Naive thymus-derived CD4-positive, alpha-beta T cell (primary cell): ENCODE data around the gene ERBB3. TPM values are rescaled to one million over a fixed set of nuclear protein-coding genes. Genes with fewer than 3 reads are reported as not detected.
"Not testable (repeated sequence)": the region's sequence is repeated elsewhere in the genome, so short reads cannot be mapped to it uniquely, and the experiment has no call there.

ENCODE experiments used
- ATAC-seq: fragments of 150-1000 bp; cut with Tn5 transposase; 2 replicates; pipeline ENCODE4 v1.10.0; 2021; ENCODE audit warnings: mild to moderate bottlenecking, moderate library complexity
- CTCF ChIA-PET: fragments of 350-600 bp; sonication (Branson Sonifier 250); formaldehyde crosslinking; loops from one replicate; lab custom pipeline; 2021; ENCODE audit warnings: antibody characterized with exemption; lab: Charles Lee
- POLR2A ChIA-PET: fragments of 350-600 bp; sonication (Branson Sonifier 250); formaldehyde crosslinking; loops from one replicate; lab custom pipeline; 2021; ENCODE audit warnings: antibody characterized with exemption, inconsistent platforms; lab: Charles Lee
- DNase-seq, 9 donors: peaks; one replicate each; pipeline versions ENCODE4 v3.0.0 to v3.0.0-alpha.2; 2020 to 2022; ENCODE audit warnings: mixed read lengths in 1 of 9
- H3K27ac ChIP-seq: one replicate; pipeline ENCODE4 v1.7.0; 2013; ENCODE audit warnings: mild to moderate bottlenecking, low read depth, low read length, moderate library complexity
- H3K27me3 ChIP-seq, 2 donors: one replicate each; pipeline ENCODE4 v1.7.0; 2013; ENCODE audit warnings: low read length in 2 of 2, mild to moderate bottlenecking in 2 of 2, moderate library complexity in 2 of 2; ENCODE audit not compliant: control insufficient read depth in 2 of 2, insufficient read depth in 2 of 2
- H3K36me3 ChIP-seq, 3 experiments: 1 replicate in 2 of 3; 2 replicates in 1 of 3; pipeline ENCODE4 v1.7.0; 2013; ENCODE audit warnings: low read length in 3 of 3, mild to moderate bottlenecking in 3 of 3, moderate library complexity in 1 of 3; ENCODE audit not compliant: insufficient read depth in 3 of 3, control insufficient read depth in 2 of 3
- H3K4me1 ChIP-seq, 2 donors: one replicate each; pipeline ENCODE4 v1.7.0; 2013; ENCODE audit warnings: low read length in 2 of 2, mild to moderate bottlenecking in 2 of 2, moderate library complexity in 1 of 2; ENCODE audit not compliant: control insufficient read depth in 2 of 2, insufficient read depth in 2 of 2
- H3K4me3 ChIP-seq: 2 replicates; pipeline ENCODE4 v1.7.0; 2013; ENCODE audit warnings: mild to moderate bottlenecking, low read length
- H3K9me3 ChIP-seq, 3 experiments: 1 replicate in 2 of 3; 2 replicates in 1 of 3; pipeline ENCODE4 v1.7.0; 2013; ENCODE audit warnings: low read length in 3 of 3; ENCODE audit not compliant: control insufficient read depth in 2 of 3
- H3K27ac Mint-ChIP-seq, 9 donors: one replicate each; pipeline ENCODE4 v1.8.0; 2020 to 2022; ENCODE audit warnings: mixed read lengths in 9 of 9, mild to moderate bottlenecking in 8 of 9, moderate library complexity in 5 of 9, inconsistent platforms in 2 of 9
- H3K27me3 Mint-ChIP-seq, 5 donors: one replicate each; pipeline ENCODE4 v1.8.0; 2021 to 2022; ENCODE audit warnings: mixed read lengths in 5 of 5, mild to moderate bottlenecking in 1 of 5
- H3K36me3 Mint-ChIP-seq, 5 donors: one replicate each; pipeline ENCODE4 v1.8.0; 2020 to 2022; ENCODE audit warnings: mixed read lengths in 5 of 5, mild to moderate bottlenecking in 3 of 5, inconsistent platforms in 1 of 5
- H3K4me1 Mint-ChIP-seq, 7 donors: one replicate each; pipeline ENCODE4 v1.8.0; 2020 to 2022; ENCODE audit warnings: mixed read lengths in 7 of 7, mild to moderate bottlenecking in 3 of 7, inconsistent platforms in 1 of 7
- H3K4me3 Mint-ChIP-seq, 10 donors: one replicate each; pipeline ENCODE4 v1.8.0; 2020 to 2022; ENCODE audit warnings: mild to moderate bottlenecking in 10 of 10, mixed read lengths in 10 of 10, moderate library complexity in 6 of 10, inconsistent platforms in 2 of 10
- H3K9me3 Mint-ChIP-seq, 11 donors: one replicate each; pipeline ENCODE4 v1.8.0; 2020 to 2022; ENCODE audit warnings: mixed read lengths in 11 of 11, mild to moderate bottlenecking in 4 of 11, inconsistent platforms in 1 of 11, moderate library complexity in 1 of 11
- intact Hi-C, 2 donors: fragments of 100-400 bp; cut with micrococcal nuclease; formaldehyde crosslinking; loops; one replicate each; pipeline ENCODE4 v1.15.1; 2023
- polyA plus RNA-seq, 2 donors: library from polyadenylated mRNA; unstranded; fragments of 300-500 nt; fragmentation: Illumina TruSeq; gene quantifications; one replicate each; pipeline ENCODE4 v1.2.3, GENCODE V29; 2021
- total RNA-seq, 6 experiments: library from RNA in 5 of 6; stranded (reverse) in 5 of 6; gene quantifications; 1 replicate in 5 of 6; 2 replicates in 1 of 6; pipeline ENCODE4 v1.2.3 and lab custom pipeline; 2021 to 2026

ERBB3 gene
- total and polyA plus RNA-seq, 7 experiments from 2014 or later, result 0.22 to 6.4 (median 1.6) TPM

- H3K36me3 Mint-ChIP-seq, result no peaks in the 10 kb centered on the region
- H3K27me3 Mint-ChIP-seq, result peaks cover 0 to 29% (median 0%) of the 10 kb centered on the region in 5 donors
- Histone ChIP-seq H3K36me3 (no peaks in the 10 kb centered on the region), H3K4me3 (no peak overlapping the region), H3K9me3 (no peaks in the 10 kb centered on the region), H3K4me1 (peaks cover 0 to 5% of the 10 kb centered on the region in 2 donors), H3K27me3 (no peaks in the 10 kb centered on the region), H3K27ac (no peak overlapping the region)
- POLR2A ChIA-PET, result interaction anchor here (0.6 to 1.4 kb wide), 3 partner anchors 10 to 225 kb away, joined by 3 to 6 read pairs (median 4); partner anchors contain the start of gene PA2G4
- ATAC-seq, result no peak
- intact Hi-C loops, result no loop called here
- DNase-seq, result no peak
- no peaks in the 10 kb centered on the region for H3K9me3 Mint-ChIP-seq
- H3K27ac Mint-ChIP-seq, result no peak overlapping the region
- H3K4me1 Mint-ChIP-seq, result peaks cover 0 to 6% (median 4%) of the 10 kb centered on the region in 7 donors
- H3K4me3 Mint-ChIP-seq, result no peak overlapping the region
- CTCF ChIA-PET, result interaction anchor here (1.0 kb wide), 1 partner anchor 30 kb away, joined by 3 read pairs; no protein-coding TSS in a partner anchor
These were observed 5.6 kb upstream of the ERBB3 start for GRCh38 chr12:56074396-56074795.

GRCh38 chr12:56077966-56078365 lies 2.0 kb upstream of the ERBB3 start:
- H3K4me1 Mint-ChIP-seq, result peaks cover 0 to 16% (median 10%) of the 10 kb centered on the region in 7 donors
- not testable (repeated sequence) for H3K4me1 ChIP-seq, H3K4me3 ChIP-seq, H3K9me3 ChIP-seq, H3K27me3 ChIP-seq, DNase-seq, H3K27ac ChIP-seq, H3K36me3 ChIP-seq, H3K9me3 Mint-ChIP-seq, H3K36me3 Mint-ChIP-seq, ATAC-seq
- H3K27ac Mint-ChIP-seq, result peak overlapping the region in 1 of 9 donors; percentile 73
- H3K27me3 Mint-ChIP-seq, result peaks cover 0 to 52% (median 3%) of the 10 kb centered on the region in 5 donors
- ChIA-PET POLR2A (interaction anchor here (0.6 to 10.7 kb wide), 5 partner anchors 9 to 40 kb away, joined by 3 to 85 read pairs (median 3); partner anchors contain the start of genes PA2G4 and ZC3H10), CTCF (interaction anchor here (0.7 kb wide), 1 partner anchor 27 kb away, joined by 4 read pairs; no protein-coding TSS in a partner anchor)
- intact Hi-C loops, result loop anchor here in 1 of 2 donors (2.0 kb wide), 1 partner anchor 31 kb away; no protein-coding TSS in a partner anchor
- H3K4me3 Mint-ChIP-seq, result peak overlapping the region in 6 of 10 donors; percentile 9 to 89 (median 83)

- Histone ChIP-seq H3K27ac (no peak overlapping the region), H3K27me3 (no peaks in the 10 kb centered on the region), H3K36me3 (no peaks in the 10 kb centered on the region), H3K9me3 (no peaks in the 10 kb centered on the region), H3K4me1 (peaks cover 5 to 10% of the 10 kb centered on the region in 2 donors), H3K4me3 (no peak overlapping the region)
- no peak for ATAC-seq
- H3K4me1 Mint-ChIP-seq, result peaks cover 0 to 16% (median 10%) of the 10 kb centered on the region in 7 donors
- POLR2A ChIA-PET, result interaction anchor here (0.6 to 10.7 kb wide), 3 partner anchors 10 to 24 kb away, joined by 3 to 85 read pairs (median 4); partner anchors contain the start of gene PA2G4
- H3K27me3 Mint-ChIP-seq, result peaks cover 0 to 48% (median 3%) of the 10 kb centered on the region in 5 donors
- CTCF ChIA-PET, result interaction anchor here (0.7 kb wide), 1 partner anchor 27 kb away, joined by 4 read pairs; no protein-coding TSS in a partner anchor
- DNase-seq, result no peak
- peak overlapping the region in 3 of 9 donors; percentile 1 to 73 (median 48) for H3K27ac Mint-ChIP-seq
- H3K36me3 Mint-ChIP-seq, result no peaks in the 10 kb centered on the region
- H3K9me3 Mint-ChIP-seq, result no peaks in the 10 kb centered on the region
- H3K4me3 Mint-ChIP-seq, result peak overlapping the region; percentile 56 to 91 (median 86)
- intact Hi-C loops, result loop anchor here in 1 of 2 donors (2.0 kb wide), 1 partner anchor 32 kb away; no protein-coding TSS in a partner anchor
These were observed 1.5 kb upstream of the ERBB3 start for GRCh38 chr12:56078427-56078826.

GRCh38 chr12:56078931-56079722 lies 838 bp upstream of the ERBB3 start:
- peaks cover 0 to 16% (median 10%) of the 10 kb centered on the region in 7 donors for H3K4me1 Mint-ChIP-seq
- no peaks in the 10 kb centered on the region for H3K36me3 ChIP-seq
- ChIA-PET CTCF (interaction anchor here (0.7 to 0.8 kb wide), 2 partner anchors 25 to 363 kb away, joined by 3 read pairs; partner anchors contain the start of genes BLOC1S1 and PA2G4), POLR2A (interaction anchor here (0.7 to 10.7 kb wide), 2 partner anchors 23 to 955 kb away, joined by 3 to 85 read pairs; partner anchors contain the start of gene PA2G4)
- peak overlapping the region; percentile 68 for H3K4me3 ChIP-seq
- peaks cover 0 to 51% (median 8%) of the 10 kb centered on the region in 5 donors for H3K27me3 Mint-ChIP-seq
- H3K9me3 ChIP-seq, result no peaks in the 10 kb centered on the region
- peak overlapping the region in 4 of 9 donors; percentile 28 to 73 (median 50) for H3K27ac Mint-ChIP-seq
- H3K27me3 ChIP-seq, result no peaks in the 10 kb centered on the region
- no peaks in the 10 kb centered on the region for H3K36me3 Mint-ChIP-seq
- H3K4me3 Mint-ChIP-seq, result peak overlapping the region; percentile 80 to 91 (median 86)
- intact Hi-C loops, result loop anchor here (1.0 to 2.0 kb wide), 4 partner anchors 25 to 39 kb away; partner anchors contain the start of genes PA2G4 (in 2 of the 2) and ZC3H10 (in 1 of the 2)
- H3K4me1 ChIP-seq, result peaks cover 5 to 10% of the 10 kb centered on the region in 2 donors
- H3K27ac ChIP-seq, result no peak overlapping the region
- DNase-seq (peak in 8 of 9 donors; percentile 20 to 66 (median 40)), ATAC-seq (peak; percentile 74)
- no peaks in the 10 kb centered on the region for H3K9me3 Mint-ChIP-seq

GRCh38 chr12:56080556-56081138 lies 682 bp downstream of the ERBB3 start:
- intact Hi-C loops, result no loop called here
- Mint-ChIP-seq H3K4me1 (peaks cover 0 to 21% (median 10%) of the 10 kb centered on the region in 7 donors), H3K36me3 (no peaks in the 10 kb centered on the region), H3K4me3 (peak overlapping the region; percentile 71 to 91 (median 84)), H3K27ac (peak overlapping the region in 3 of 9 donors; percentile 18 to 25 (median 24)), H3K27me3 (peaks cover 0 to 59% (median 8%) of the 10 kb centered on the region in 5 donors), H3K9me3 (no peaks in the 10 kb centered on the region)
- ATAC-seq, result no peak
- no peak for DNase-seq
- Histone ChIP-seq H3K4me1 (peaks cover 5 to 10% of the 10 kb centered on the region in 2 donors), H3K4me3 (peak overlapping the region; percentile 68), H3K9me3 (no peaks in the 10 kb centered on the region), H3K27ac (no peak overlapping the region), H3K27me3 (no peaks in the 10 kb centered on the region), H3K36me3 (no peaks in the 10 kb centered on the region)
- ChIA-PET POLR2A (interaction anchor here (0.9 to 10.7 kb wide), 3 partner anchors 22 to 36 kb away, joined by 3 to 85 read pairs (median 4); partner anchors contain the start of genes PA2G4 and RPL41), CTCF (interaction anchor here (1.1 to 1.6 kb wide), 2 partner anchors 23 to 33 kb away, joined by 3 to 5 read pairs; no protein-coding TSS in a partner anchor)
